Osteocyte (in vitro differentiated cells): ENCODE measurements around the gene OPCML. TPM values are rescaled to one million over a fixed set of nuclear protein-coding genes. Genes with fewer than 3 reads are reported as not detected.

Experiments
- DNase-seq: peaks from one replicate; pipeline ENCODE4 v3.0.0; 2021; ENCODE audit warnings: mixed read lengths; ENCODE audit not compliant: unreplicated experiment; ENCODE audit errors: extremely low spot score
- H3K27ac Mint-ChIP-seq: one replicate; pipeline ENCODE4 v1.8.0; 2021; ENCODE audit warnings: mild to moderate bottlenecking, mixed read lengths; ENCODE audit not compliant: unreplicated experiment
- H3K27me3 Mint-ChIP-seq: one replicate; pipeline ENCODE4 v1.8.0; 2021; ENCODE audit warnings: mixed read lengths; ENCODE audit not compliant: unreplicated experiment
- H3K36me3 Mint-ChIP-seq: one replicate; pipeline ENCODE4 v1.8.0; 2021; ENCODE audit warnings: mixed read lengths; ENCODE audit not compliant: unreplicated experiment
- H3K4me1 Mint-ChIP-seq: one replicate; pipeline ENCODE4 v1.8.0; 2021; ENCODE audit warnings: mixed read lengths; ENCODE audit not compliant: unreplicated experiment
- H3K4me3 Mint-ChIP-seq: one replicate; pipeline ENCODE4 v1.8.0; 2021; ENCODE audit warnings: mild to moderate bottlenecking, moderate library complexity, mixed read lengths; ENCODE audit not compliant: unreplicated experiment
- H3K9me3 Mint-ChIP-seq: one replicate; pipeline ENCODE4 v1.8.0; 2021; ENCODE audit warnings: mixed read lengths; ENCODE audit not compliant: unreplicated experiment
- total RNA-seq: library from RNA; stranded (reverse); gene quantifications from 2 replicates; pipeline ENCODE4 v1.2.1, GENCODE V29; 2021
- TF ChIP-seq, protein P1 (sequence below): fragments of 200-600 bp; sonication (generic); IDR thresholded peaks from 2 replicates; pipeline ENCODE4 v1.5.0; 2021; ENCODE audit warnings: antibody characterized with exemption, mild to moderate bottlenecking, moderate library complexity

The OPCML gene
- total RNA-seq, 1 donor from 2014 or later = 0.11 TPM

GRCh38 chr11:132658696-132659095 is 873.6 kb downstream of the OPCML start:
- no peak overlapping the region for H3K4me3 Mint-ChIP-seq
- no peaks in the 10 kb centered on the region for H3K4me1 Mint-ChIP-seq
- H3K27me3 Mint-ChIP-seq = no peaks in the 10 kb centered on the region
- TF ChIP-seq, protein P1, sequence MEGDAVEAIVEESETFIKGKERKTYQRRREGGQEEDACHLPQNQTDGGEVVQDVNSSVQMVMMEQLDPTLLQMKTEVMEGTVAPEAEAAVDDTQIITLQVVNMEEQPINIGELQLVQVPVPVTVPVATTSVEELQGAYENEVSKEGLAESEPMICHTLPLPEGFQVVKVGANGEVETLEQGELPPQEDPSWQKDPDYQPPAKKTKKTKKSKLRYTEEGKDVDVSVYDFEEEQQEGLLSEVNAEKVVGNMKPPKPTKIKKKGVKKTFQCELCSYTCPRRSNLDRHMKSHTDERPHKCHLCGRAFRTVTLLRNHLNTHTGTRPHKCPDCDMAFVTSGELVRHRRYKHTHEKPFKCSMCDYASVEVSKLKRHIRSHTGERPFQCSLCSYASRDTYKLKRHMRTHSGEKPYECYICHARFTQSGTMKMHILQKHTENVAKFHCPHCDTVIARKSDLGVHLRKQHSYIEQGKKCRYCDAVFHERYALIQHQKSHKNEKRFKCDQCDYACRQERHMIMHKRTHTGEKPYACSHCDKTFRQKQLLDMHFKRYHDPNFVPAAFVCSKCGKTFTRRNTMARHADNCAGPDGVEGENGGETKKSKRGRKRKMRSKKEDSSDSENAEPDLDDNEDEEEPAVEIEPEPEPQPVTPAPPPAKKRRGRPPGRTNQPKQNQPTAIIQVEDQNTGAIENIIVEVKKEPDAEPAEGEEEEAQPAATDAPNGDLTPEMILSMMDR = no peak
- peaks cover 3% of the 10 kb centered on the region for H3K36me3 Mint-ChIP-seq
- no peak overlapping the region for H3K27ac Mint-ChIP-seq
- no peaks in the 10 kb centered on the region for H3K9me3 Mint-ChIP-seq
- DNase-seq = no peak

- no peak for DNase-seq
- TF ChIP-seq, protein P1 = no peak
- Mint-ChIP-seq H3K4me3 (no peak overlapping the region), H3K27me3 (no peaks in the 10 kb centered on the region), H3K4me1 (no peaks in the 10 kb centered on the region), H3K36me3 (peaks cover 3% of the 10 kb centered on the region), H3K9me3 (no peaks in the 10 kb centered on the region), H3K27ac (no peak overlapping the region)
Measured at GRCh38 chr11:132658004-132658403, 874.3 kb downstream of the OPCML start.

- Mint-ChIP-seq H3K9me3 (no peaks in the 10 kb centered on the region), H3K27ac (no peak overlapping the region), H3K4me1 (no peaks in the 10 kb centered on the region), H3K27me3 (no peaks in the 10 kb centered on the region), H3K4me3 (no peak overlapping the region), H3K36me3 (peaks cover 3% of the 10 kb centered on the region)
- no peak for DNase-seq
- TF ChIP-seq, protein P1 = no peak
Measured at GRCh38 chr11:132655187-132655855, 877.0 kb downstream of the OPCML start.

DNA sequence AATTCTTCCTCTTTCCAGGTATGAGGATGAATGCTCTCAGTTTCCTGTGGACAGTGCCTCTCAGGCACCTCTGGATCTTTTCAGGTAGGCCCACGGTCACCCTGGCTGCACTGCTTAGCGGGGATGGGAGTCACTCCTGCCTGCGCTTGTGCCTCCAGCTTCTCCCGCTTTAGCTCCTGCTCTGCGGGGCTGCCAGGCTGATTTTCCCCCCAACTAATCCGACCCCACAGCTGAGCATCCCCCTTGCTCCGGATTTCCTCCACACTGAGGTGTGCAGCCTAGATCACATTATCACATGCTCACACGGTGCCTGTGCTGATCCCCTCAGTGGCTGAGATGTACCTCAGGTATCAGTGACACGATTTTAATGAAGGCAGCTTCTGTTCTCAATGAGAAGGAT is 879.1 kb downstream of the OPCML start:
- Mint-ChIP-seq H3K36me3 (no peaks in the 10 kb centered on the region), H3K27me3 (no peaks in the 10 kb centered on the region), H3K4me3 (no peak overlapping the region), H3K9me3 (no peaks in the 10 kb centered on the region), H3K4me1 (peaks cover 5% of the 10 kb centered on the region), H3K27ac (no peak overlapping the region)
- TF ChIP-seq, protein P1 = no peak
- no peak for DNase-seq

DNA sequence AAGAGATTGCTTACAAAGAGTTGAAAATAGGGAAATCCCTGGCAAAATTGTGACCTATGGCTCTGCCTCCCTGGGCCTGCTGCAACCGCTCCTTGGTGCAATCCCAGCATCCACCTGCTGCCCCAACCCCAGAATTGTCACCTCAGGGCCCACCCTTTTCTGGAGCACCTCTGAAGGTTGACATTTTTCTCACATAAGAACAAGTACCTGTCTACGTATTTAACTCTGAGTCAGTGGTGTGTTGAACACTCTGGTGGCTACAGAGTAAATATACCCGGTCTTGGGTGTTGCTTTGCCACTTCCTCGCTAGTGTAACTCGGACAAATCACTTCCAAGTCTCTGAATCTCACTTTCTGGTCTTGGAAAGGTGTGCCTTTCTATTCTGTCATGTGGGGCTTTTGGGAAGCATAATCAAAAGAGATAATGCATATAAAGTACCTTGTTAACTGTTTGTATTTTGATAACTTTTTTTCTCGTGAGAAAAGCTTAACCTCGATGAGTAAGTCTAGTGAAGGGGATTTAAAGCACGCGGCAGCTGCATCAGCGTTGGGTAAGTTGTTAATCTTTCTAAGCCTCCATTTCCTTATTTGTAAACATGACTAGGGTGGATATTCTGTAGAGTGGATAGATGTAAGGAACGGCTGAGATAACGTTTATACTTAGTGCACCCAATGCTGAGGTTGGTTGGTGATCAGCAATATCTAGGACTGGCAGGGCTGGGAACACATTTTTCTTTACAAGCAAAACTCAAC is 881.2 kb downstream of the OPCML start:
- Mint-ChIP-seq H3K9me3 (no peaks in the 10 kb centered on the region), H3K27me3 (no peaks in the 10 kb centered on the region), H3K4me3 (no peak overlapping the region), H3K4me1 (peaks cover 5% of the 10 kb centered on the region), H3K27ac (no peak overlapping the region), H3K36me3 (no peaks in the 10 kb centered on the region)
- no peak for DNase-seq
- TF ChIP-seq, protein P1 = no peak
